Neuronal stem cell (in vitro differentiated cells): ENCODE data around the gene SEPHS1.

ENCODE experiments used
- DNase-seq: peaks from one replicate; pipeline ENCODE4 v3.0.0-alpha.2; 2013; ENCODE audit warnings: low spot score
- H2AFZ ChIP-seq: one replicate; pipeline ENCODE4 v1.6.1; 2013; ENCODE audit warnings: mild to moderate bottlenecking, low read length, inconsistent platforms
- H2AK5ac ChIP-seq: 2 replicates; pipeline ENCODE4 v1.6.1; 2013; ENCODE audit warnings: low read depth, mild to moderate bottlenecking, inconsistent platforms, low read length, moderate library complexity, mixed read lengths
- H2BK120ac ChIP-seq: 2 replicates; pipeline ENCODE4 v1.6.1; 2013; ENCODE audit warnings: low read depth, mild to moderate bottlenecking, inconsistent platforms, low read length, moderate library complexity, mixed read lengths
- H2BK12ac ChIP-seq: one replicate; pipeline ENCODE4 v1.6.1; 2013; ENCODE audit warnings: low read length, inconsistent platforms
- H2BK15ac ChIP-seq: 2 replicates; pipeline ENCODE4 v1.6.1; 2013; ENCODE audit warnings: mild to moderate bottlenecking, low read length, inconsistent platforms, mixed read lengths
- H2BK5ac ChIP-seq: one replicate; pipeline ENCODE4 v1.6.1; 2013; ENCODE audit warnings: inconsistent platforms, mild to moderate bottlenecking, low read length, moderate library complexity
- H3K14ac ChIP-seq: one replicate; pipeline ENCODE4 v1.6.1; 2013; ENCODE audit warnings: low read length, inconsistent platforms
- H3K18ac ChIP-seq: 2 replicates; pipeline ENCODE4 v1.6.1; 2013; ENCODE audit warnings: low read length, inconsistent platforms
- H3K23ac ChIP-seq: 2 replicates; pipeline ENCODE4 v1.6.1; 2013; ENCODE audit warnings: low read depth, mild to moderate bottlenecking, mixed read lengths, low read length, inconsistent platforms; ENCODE audit not compliant: poor library complexity
- H3K27ac ChIP-seq: replicated peaks from 3 replicates; pipeline ENCODE4 v1.5.1; 2013; ENCODE audit warnings: low read length, inconsistent platforms
- H3K27me3 ChIP-seq, 3 experiments: 2 replicates each; pipeline ENCODE4 v1.6.1; 2013; ENCODE audit warnings: low read length in 3 of 3, mild to moderate bottlenecking in 2 of 3, inconsistent platforms in 1 of 3, low read depth in 1 of 3, mixed read lengths in 1 of 3, moderate library complexity in 1 of 3; ENCODE audit not compliant: control insufficient read depth in 3 of 3, insufficient read depth in 3 of 3
- H3K36me3 ChIP-seq, 2 donors: replicated peaks in 1 of 2; 2 replicates each; pipeline ENCODE4 v1.6.1; 2013; ENCODE audit warnings: low read length in 2 of 2; ENCODE audit not compliant: control insufficient read depth in 2 of 2, insufficient read depth in 2 of 2
- H3K4ac ChIP-seq: 2 replicates; pipeline ENCODE4 v1.6.1; 2013; ENCODE audit warnings: inconsistent platforms, mild to moderate bottlenecking, low read length, moderate library complexity
- H3K4me1 ChIP-seq, 2 donors: 1 replicate in 1 of 2; 2 replicates in 1 of 2; pipeline ENCODE4 v1.6.1; 2013; ENCODE audit warnings: low read length in 2 of 2, low read depth in 1 of 2; ENCODE audit not compliant: control insufficient read depth in 2 of 2, insufficient read depth in 1 of 2
- H3K4me2 ChIP-seq: one replicate; pipeline ENCODE4 v1.6.1; 2013; ENCODE audit warnings: mild to moderate bottlenecking, low read length, inconsistent platforms; ENCODE audit not compliant: insufficient read depth, poor library complexity, severe bottlenecking
- H3K4me3 ChIP-seq, 2 donors: 2 replicates each; pipeline ENCODE4 v1.5.1; 2013; ENCODE audit warnings: low read length in 2 of 2, mild to moderate bottlenecking in 2 of 2, inconsistent platforms in 1 of 2, moderate library complexity in 1 of 2
- H3K79me1 ChIP-seq: one replicate; pipeline ENCODE4 v1.6.1; 2013; ENCODE audit warnings: low read depth, mild to moderate bottlenecking, inconsistent platforms, low read length, moderate library complexity
- H3K9ac ChIP-seq: one replicate; pipeline ENCODE4 v1.6.1; 2013; ENCODE audit warnings: mild to moderate bottlenecking, low read depth, low read length, inconsistent platforms; ENCODE audit not compliant: poor library complexity
- H3K9me3 ChIP-seq, 2 donors: replicated peaks in 1 of 2; 2 replicates each; pipeline versions ENCODE3 to v1.6.1; 2013; ENCODE audit warnings: low read length in 2 of 2, mild to moderate bottlenecking in 2 of 2, inconsistent platforms in 1 of 2, low read depth in 1 of 2, mixed read lengths in 1 of 2, moderate library complexity in 1 of 2; ENCODE audit not compliant: control insufficient read depth in 2 of 2, insufficient read depth in 1 of 2
- H4K8ac ChIP-seq: one replicate; pipeline ENCODE4 v1.6.1; 2013; ENCODE audit warnings: low read depth, mild to moderate bottlenecking, inconsistent platforms, low read length, moderate library complexity
- H4K91ac ChIP-seq: one replicate; pipeline ENCODE4 v1.6.1; 2013; ENCODE audit warnings: low read length, low read depth, mild to moderate bottlenecking, inconsistent platforms; ENCODE audit not compliant: poor library complexity
- WGBS, 2 donors: extraction: QIAGEN DNeasy Blood & Tissue Kit; methylation state at CpG; one replicate each; pipeline ENCODE4 v1.1.7; 2013; ENCODE audit warnings: missing lambda C conversion rate in 2 of 2, mixed read lengths in 1 of 2; ENCODE audit not compliant: insufficient read length in 2 of 2, insufficient replicate concordance in 1 of 2; ENCODE audit errors: extremely low coverage in 2 of 2; 5-methylcytosine and 5-hydroxymethylcytosine counted together

Gene SEPHS1

DNA sequence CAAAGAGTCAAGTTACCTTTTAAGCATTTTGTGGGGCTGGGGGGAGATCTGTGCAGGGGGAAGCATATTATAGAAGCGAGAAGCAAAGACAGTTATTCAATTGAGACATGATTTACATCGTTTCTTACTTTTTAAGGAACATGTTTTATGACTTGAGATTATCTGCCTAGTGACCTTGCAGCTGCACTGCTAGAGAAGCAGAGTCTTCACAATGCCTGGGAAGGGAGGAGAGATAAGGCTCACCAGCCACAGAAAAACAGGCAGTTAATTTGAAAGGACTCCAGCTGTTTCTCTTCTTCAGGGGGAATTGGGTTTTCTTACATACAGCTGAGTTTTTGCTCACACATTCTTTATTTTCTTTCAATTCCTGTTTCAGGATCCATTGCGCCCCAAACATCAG, 79.3 kb downstream of the SEPHS1 start:
- Histone ChIP-seq H2BK5ac (no peak overlapping the region), H4K8ac (no peak overlapping the region), H3K23ac (no peak overlapping the region), H3K79me1 (no peaks in the 10 kb centered on the region), H3K14ac (no peak overlapping the region), H2BK120ac (no peak overlapping the region), H3K9me3 (no peaks in the 10 kb centered on the region), H3K27ac (no peak overlapping the region), H3K18ac (no peak overlapping the region), H3K36me3 (no peaks in the 10 kb centered on the region), H4K91ac (no peak overlapping the region), H3K9ac (no peak overlapping the region), H2BK12ac (no peak overlapping the region), H2AFZ (peak overlapping the region; percentile 9), H3K4me3 (no peak overlapping the region), H3K4ac (no peak overlapping the region), H3K4me2 (no peak overlapping the region), H2BK15ac (no peak overlapping the region), H3K27me3 (no peaks in the 10 kb centered on the region), H2AK5ac (no peak overlapping the region), H3K4me1 (peaks cover 5 to 9% of the 10 kb centered on the region in 2 donors)
- DNase-seq = no peak
- no CpG with 5 or more reads among the region's 3 CpGs for WGBS, 2 donors

DNA sequence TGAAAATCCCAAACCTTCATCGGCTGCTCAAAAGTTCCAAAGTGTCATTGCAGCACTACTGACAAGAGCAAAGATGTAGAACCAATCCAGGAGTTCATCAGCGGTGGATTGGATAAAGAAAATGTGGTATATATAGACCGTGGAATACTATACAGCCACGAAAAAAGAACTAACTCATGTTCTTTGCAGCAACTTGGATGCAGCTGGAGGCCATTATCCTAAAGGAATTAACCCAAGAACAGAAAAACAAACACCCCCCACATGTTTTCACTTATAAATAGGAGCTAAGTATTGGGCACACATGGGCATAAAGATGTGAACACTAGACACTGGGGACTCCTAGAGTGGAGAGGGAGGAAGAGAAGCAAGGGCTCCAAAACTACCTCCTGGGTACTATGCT, 79.8 kb downstream of the SEPHS1 start:
- no peak overlapping the region for H3K4me3 ChIP-seq
- H2BK5ac ChIP-seq = no peak overlapping the region
- no peak overlapping the region for H2BK120ac ChIP-seq
- no peak overlapping the region for H2BK15ac ChIP-seq
- no peak overlapping the region for H2BK12ac ChIP-seq
- H4K8ac ChIP-seq = no peak overlapping the region
- no peaks in the 10 kb centered on the region for H3K79me1 ChIP-seq
- WGBS, 2 donors = no CpG with 5 or more reads among the region's 4 CpGs
- H3K14ac ChIP-seq = no peak overlapping the region
- H3K27me3 ChIP-seq = no peaks in the 10 kb centered on the region
- no peaks in the 10 kb centered on the region for H3K36me3 ChIP-seq
- no peak overlapping the region for H3K9ac ChIP-seq
- no peak overlapping the region for H3K4ac ChIP-seq
- H3K18ac ChIP-seq = no peak overlapping the region
- H3K4me1 ChIP-seq = peaks cover 5 to 9% of the 10 kb centered on the region in 2 donors
- no peaks in the 10 kb centered on the region for H3K9me3 ChIP-seq
- DNase-seq = no peak
- H3K23ac ChIP-seq = no peak overlapping the region
- H4K91ac ChIP-seq = no peak overlapping the region
- no peak overlapping the region for H2AFZ ChIP-seq
- H3K4me2 ChIP-seq = no peak overlapping the region
- H2AK5ac ChIP-seq = no peak overlapping the region
- no peak overlapping the region for H3K27ac ChIP-seq
